Ishikawa (cell line): ENCODE data around the gene LRRC32.

ENCODE experiments used
- CEBPB ChIP-seq: IDR thresholded peaks from 2 replicates; pipeline ENCODE4 v1.6.1; 2012
- CREB1 ChIP-seq: IDR thresholded peaks from 2 replicates; pipeline ENCODE4 v1.6.1; 2012; ENCODE audit warnings: low read depth
- EGR1 ChIP-seq: IDR thresholded peaks from 2 replicates; pipeline ENCODE4 v1.6.1; 2012
- EP300 ChIP-seq: IDR thresholded peaks from 2 replicates; pipeline ENCODE4 v1.6.1; 2012; ENCODE audit warnings: borderline replicate concordance
- FOXM1 ChIP-seq: IDR thresholded peaks from 2 replicates; pipeline ENCODE4 v1.6.1; 2012; ENCODE audit warnings: low read depth, borderline replicate concordance
- NFIC ChIP-seq: IDR thresholded peaks from 2 replicates; pipeline ENCODE4 v1.6.1; 2012
- RAD21 ChIP-seq: IDR thresholded peaks from 2 replicates; pipeline ENCODE4 v1.6.1; 2012; ENCODE audit warnings: low read depth
- TAF1 ChIP-seq: IDR thresholded peaks from 2 replicates; pipeline ENCODE4 v1.6.1; 2012; ENCODE audit warnings: low read depth, mild to moderate bottlenecking
- TEAD4 ChIP-seq: IDR thresholded peaks from 2 replicates; pipeline ENCODE4 v1.6.1; 2012
- YY1 ChIP-seq: IDR thresholded peaks from 2 replicates; pipeline ENCODE4 v1.6.1; 2012; ENCODE audit warnings: low read depth
- ZBTB7A ChIP-seq: IDR thresholded peaks from 2 replicates; pipeline ENCODE4 v1.6.1; 2012; ENCODE audit warnings: low read depth
- TF ChIP-seq, protein P1 (sequence below): IDR thresholded peaks from 2 replicates; pipeline ENCODE4 v1.6.1; 2012; ENCODE audit warnings: low read depth, mild to moderate bottlenecking
- TF ChIP-seq, protein P2 (sequence below): IDR thresholded peaks from 2 replicates; pipeline ENCODE4 v1.6.1; 2012
- TF ChIP-seq, protein P3 (sequence below): IDR thresholded peaks from 2 replicates; pipeline ENCODE4 v1.6.1; 2012

DNA sequence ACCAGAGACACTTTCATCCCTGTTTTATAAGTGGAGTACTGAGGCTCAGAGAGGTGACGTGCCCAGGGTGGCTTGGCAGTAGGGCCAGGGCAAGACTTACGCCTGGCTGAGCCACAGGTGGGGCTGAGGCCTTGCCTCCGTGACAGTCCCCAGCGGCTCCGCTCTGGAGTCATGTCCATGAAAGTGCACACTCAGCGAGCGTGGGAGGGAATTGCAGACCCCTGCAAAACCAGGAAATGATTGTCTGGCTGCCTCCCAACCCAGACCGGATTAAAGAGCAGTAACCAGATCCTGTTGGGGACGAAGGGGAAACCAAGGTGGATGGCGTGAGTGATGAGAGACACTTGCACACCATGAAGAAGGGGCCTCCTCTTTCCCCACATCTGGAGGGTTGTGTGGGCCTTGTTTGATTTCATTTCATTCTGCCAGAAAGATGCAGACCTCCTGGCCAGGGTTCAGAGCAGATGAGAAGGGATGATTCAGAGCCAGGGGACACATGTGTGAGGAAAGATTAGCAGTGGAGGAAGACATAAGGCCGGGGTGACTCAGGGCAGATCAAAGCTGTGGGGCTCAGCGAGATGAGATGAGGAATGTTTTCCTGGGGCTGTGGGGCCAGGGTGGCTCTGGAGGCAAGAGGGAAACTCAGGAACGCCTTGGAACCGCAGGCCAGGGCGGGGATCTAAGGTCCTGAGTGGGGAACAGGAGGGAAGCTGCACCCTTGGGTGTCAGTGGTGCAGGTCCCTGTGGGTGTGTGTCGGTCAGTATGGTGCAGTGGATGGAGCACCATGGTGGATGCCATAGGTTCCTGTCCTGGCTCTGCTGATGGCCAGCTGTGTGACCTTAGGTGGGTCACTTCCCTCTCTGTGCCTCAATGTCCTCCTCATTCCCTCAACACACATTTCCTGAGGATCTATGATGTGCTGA, 29.9 kb upstream of the LRRC32 start:
- TF ChIP-seq TAF1: no peak
- no peak for TF ChIP-seq TEAD4
- no peak for TF ChIP-seq EGR1
- no peak for TF ChIP-seq CREB1
- TF ChIP-seq RAD21: no peak
- TF ChIP-seq, protein P1, sequence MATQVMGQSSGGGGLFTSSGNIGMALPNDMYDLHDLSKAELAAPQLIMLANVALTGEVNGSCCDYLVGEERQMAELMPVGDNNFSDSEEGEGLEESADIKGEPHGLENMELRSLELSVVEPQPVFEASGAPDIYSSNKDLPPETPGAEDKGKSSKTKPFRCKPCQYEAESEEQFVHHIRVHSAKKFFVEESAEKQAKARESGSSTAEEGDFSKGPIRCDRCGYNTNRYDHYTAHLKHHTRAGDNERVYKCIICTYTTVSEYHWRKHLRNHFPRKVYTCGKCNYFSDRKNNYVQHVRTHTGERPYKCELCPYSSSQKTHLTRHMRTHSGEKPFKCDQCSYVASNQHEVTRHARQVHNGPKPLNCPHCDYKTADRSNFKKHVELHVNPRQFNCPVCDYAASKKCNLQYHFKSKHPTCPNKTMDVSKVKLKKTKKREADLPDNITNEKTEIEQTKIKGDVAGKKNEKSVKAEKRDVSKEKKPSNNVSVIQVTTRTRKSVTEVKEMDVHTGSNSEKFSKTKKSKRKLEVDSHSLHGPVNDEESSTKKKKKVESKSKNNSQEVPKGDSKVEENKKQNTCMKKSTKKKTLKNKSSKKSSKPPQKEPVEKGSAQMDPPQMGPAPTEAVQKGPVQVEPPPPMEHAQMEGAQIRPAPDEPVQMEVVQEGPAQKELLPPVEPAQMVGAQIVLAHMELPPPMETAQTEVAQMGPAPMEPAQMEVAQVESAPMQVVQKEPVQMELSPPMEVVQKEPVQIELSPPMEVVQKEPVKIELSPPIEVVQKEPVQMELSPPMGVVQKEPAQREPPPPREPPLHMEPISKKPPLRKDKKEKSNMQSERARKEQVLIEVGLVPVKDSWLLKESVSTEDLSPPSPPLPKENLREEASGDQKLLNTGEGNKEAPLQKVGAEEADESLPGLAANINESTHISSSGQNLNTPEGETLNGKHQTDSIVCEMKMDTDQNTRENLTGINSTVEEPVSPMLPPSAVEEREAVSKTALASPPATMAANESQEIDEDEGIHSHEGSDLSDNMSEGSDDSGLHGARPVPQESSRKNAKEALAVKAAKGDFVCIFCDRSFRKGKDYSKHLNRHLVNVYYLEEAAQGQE: no peak
- TF ChIP-seq, protein P2, sequence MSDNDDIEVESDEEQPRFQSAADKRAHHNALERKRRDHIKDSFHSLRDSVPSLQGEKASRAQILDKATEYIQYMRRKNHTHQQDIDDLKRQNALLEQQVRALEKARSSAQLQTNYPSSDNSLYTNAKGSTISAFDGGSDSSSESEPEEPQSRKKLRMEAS: no peak
- no peak for TF ChIP-seq CEBPB
- no peak for TF ChIP-seq EP300
- TF ChIP-seq ZBTB7A: no peak
- no peak for TF ChIP-seq YY1
- TF ChIP-seq, protein P3, sequence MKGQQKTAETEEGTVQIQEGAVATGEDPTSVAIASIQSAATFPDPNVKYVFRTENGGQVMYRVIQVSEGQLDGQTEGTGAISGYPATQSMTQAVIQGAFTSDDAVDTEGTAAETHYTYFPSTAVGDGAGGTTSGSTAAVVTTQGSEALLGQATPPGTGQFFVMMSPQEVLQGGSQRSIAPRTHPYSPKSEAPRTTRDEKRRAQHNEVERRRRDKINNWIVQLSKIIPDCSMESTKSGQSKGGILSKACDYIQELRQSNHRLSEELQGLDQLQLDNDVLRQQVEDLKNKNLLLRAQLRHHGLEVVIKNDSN: no peak
- no peak for TF ChIP-seq NFIC
- TF ChIP-seq FOXM1: no peak
